GM18520 (cell line): ENCODE results near the gene ANKHD1.

ENCODE experiments used
- ATAC-seq: cut with Tn5 transposase; IDR thresholded peaks from one replicate; pipeline ENCODE4 v1.9.1; 2021; ENCODE audit not compliant: unreplicated experiment

ANKHD1 gene

GRCh38 chr5:140367256-140368013 is 34.2 kb upstream of the ANKHD1 start:
- ATAC-seq = no peak

GRCh38 chr5:140371356-140372151 is 30.1 kb upstream of the ANKHD1 start:
- no peak for ATAC-seq

GRCh38 chr5:140372971-140373487 is 28.6 kb upstream of the ANKHD1 start:
- ATAC-seq = no peak

- ATAC-seq = no peak
These were observed 20.3 kb upstream of the ANKHD1 start for GRCh38 chr5:140381351-140381750.

- no peak for ATAC-seq
These were observed 19.7 kb upstream of the ANKHD1 start for GRCh38 chr5:140381972-140382371.

GRCh38 chr5:140382866-140383265 is 18.8 kb upstream of the ANKHD1 start:
- no peak for ATAC-seq

GRCh38 chr5:140383300-140383699 is 18.3 kb upstream of the ANKHD1 start:
- ATAC-seq = no peak

GRCh38 chr5:140388052-140388451 is 13.6 kb upstream of the ANKHD1 start:
- ATAC-seq = no peak

- no peak for ATAC-seq
These were observed 10.3 kb upstream of the ANKHD1 start for GRCh38 chr5:140391312-140391711.

- no peak for ATAC-seq
These were observed 9.9 kb upstream of the ANKHD1 start for GRCh38 chr5:140391732-140392131.

- ATAC-seq = no peak
These were observed 7.9 kb upstream of the ANKHD1 start for GRCh38 chr5:140393738-140394137.

- no peak for ATAC-seq
These were observed 3.2 kb upstream of the ANKHD1 start for GRCh38 chr5:140398379-140398811.

- ATAC-seq = no peak
These were observed 1.5 kb upstream of the ANKHD1 start for GRCh38 chr5:140399979-140400729.

- peak; percentile 63 for ATAC-seq
These were observed 787 bp upstream of the ANKHD1 start for GRCh38 chr5:140400730-140401361.

GRCh38 chr5:140402258-140403074 is 833 bp downstream of the ANKHD1 start:
- no peak for ATAC-seq

- no peak for ATAC-seq
These were observed 2.0 kb downstream of the ANKHD1 start for GRCh38 chr5:140403613-140404012.

- no peak for ATAC-seq
These were observed 7.2 kb downstream of the ANKHD1 start for GRCh38 chr5:140408750-140409241.

- ATAC-seq = no peak
These were observed 11.6 kb downstream of the ANKHD1 start for GRCh38 chr5:140413230-140413629.

GRCh38 chr5:140417235-140417634 is 15.6 kb downstream of the ANKHD1 start:
- no peak for ATAC-seq
